Duodenal mucosa (tissue), 2 donors: ENCODE data around the gene COPS7A.
A peak's percentile ranks its signal among the peaks of the same experiment; 100 is the strongest.

Experiments
- H3K27ac ChIP-seq: one replicate; pipeline ENCODE4 v1.7.0; 2013; ENCODE audit warnings: low read depth, low read length
- H3K27me3 ChIP-seq, 2 donors: one replicate each; pipeline ENCODE4 v1.7.0; 2013; ENCODE audit warnings: low read length in 2 of 2, control low read depth in 1 of 2; ENCODE audit not compliant: insufficient read depth in 2 of 2, control insufficient read depth in 1 of 2
- H3K36me3 ChIP-seq, 2 donors: one replicate each; pipeline ENCODE4 v1.7.0; 2013; ENCODE audit warnings: low read length in 2 of 2, control low read depth in 1 of 2; ENCODE audit not compliant: insufficient read depth in 2 of 2, control insufficient read depth in 1 of 2
- H3K4me1 ChIP-seq, 2 donors: one replicate each; pipeline ENCODE4 v1.7.0; 2013; ENCODE audit warnings: low read length in 2 of 2, control low read depth in 1 of 2; ENCODE audit not compliant: insufficient read depth in 2 of 2, control insufficient read depth in 1 of 2
- H3K4me3 ChIP-seq, 2 donors: one replicate each; pipeline ENCODE4 v1.7.0; 2013; ENCODE audit warnings: low read length in 2 of 2, low read depth in 1 of 2
- H3K9ac ChIP-seq, 2 donors: one replicate each; pipeline ENCODE4 v1.7.0; 2013; ENCODE audit warnings: low read length in 2 of 2, low read depth in 1 of 2
- H3K9me3 ChIP-seq, 2 donors: one replicate each; pipeline ENCODE4 v1.7.0; 2013; ENCODE audit warnings: low read length in 2 of 2, control low read depth in 1 of 2; ENCODE audit not compliant: control insufficient read depth in 1 of 2

COPS7A gene

GRCh38 chr12:6723607-6724408 is at the start of gene COPS7A:
TSS of gene COPS7A (plus strand) at chr12:6724046. CDS start at chr12:6724657, 611 bp downstream.
- no peaks in the 10 kb centered on the region for H3K27me3 ChIP-seq
- no peaks in the 10 kb centered on the region for H3K9me3 ChIP-seq
- peaks cover 9 to 15% of the 10 kb centered on the region in 2 donors for H3K36me3 ChIP-seq
- H3K4me3 ChIP-seq, result peak within 1 kb of the TSS; percentile 89 to 90
- H3K4me1 ChIP-seq, result peaks cover 8% of the 10 kb centered on the region in 2 donors
- peak within 1 kb of the TSS; percentile 59 to 85 for H3K9ac ChIP-seq
- H3K27ac ChIP-seq, result peak within 1 kb of the TSS; percentile 84

GRCh38 chr12:6676962-6677361 is 46.9 kb upstream of the COPS7A start:
- Histone ChIP-seq H3K4me1 (no peaks in the 10 kb centered on the region), H3K9ac (no peak overlapping the region), H3K9me3 (no peaks in the 10 kb centered on the region), H3K4me3 (no peak overlapping the region), H3K27ac (no peak overlapping the region), H3K27me3 (no peaks in the 10 kb centered on the region), H3K36me3 (peaks cover 62 to 85% of the 10 kb centered on the region in 2 donors)

- no peaks in the 10 kb centered on the region for H3K27me3 ChIP-seq
- H3K4me3 ChIP-seq, result no peak overlapping the region
- peaks cover 23 to 27% of the 10 kb centered on the region in 2 donors for H3K4me1 ChIP-seq
- no peak overlapping the region for H3K9ac ChIP-seq
- no peaks in the 10 kb centered on the region for H3K9me3 ChIP-seq
- no peak overlapping the region for H3K27ac ChIP-seq
- H3K36me3 ChIP-seq, result peaks cover under 1 to 28% of the 10 kb centered on the region in 2 donors
Observed at GRCh38 chr12:6684609-6685008, 39.2 kb upstream of the COPS7A start.

- Histone ChIP-seq H3K9me3 (no peaks in the 10 kb centered on the region), H3K27ac (no peak overlapping the region), H3K4me3 (no peak overlapping the region), H3K9ac (no peak overlapping the region), H3K4me1 (peaks cover 29 to 35% of the 10 kb centered on the region in 2 donors), H3K36me3 (peaks cover 0 to 21% of the 10 kb centered on the region in 2 donors), H3K27me3 (no peaks in the 10 kb centered on the region)
Observed at GRCh38 chr12:6685814-6686213, 38.0 kb upstream of the COPS7A start.

GRCh38 chr12:6688543-6688998 is 35.3 kb upstream of the COPS7A start:
- Histone ChIP-seq H3K36me3 (peaks cover 0 to 9% of the 10 kb centered on the region in 2 donors), H3K4me1 (peaks cover 29 to 39% of the 10 kb centered on the region in 2 donors), H3K9ac (peak overlapping the region; percentile 87 to 91), H3K27me3 (no peaks in the 10 kb centered on the region), H3K4me3 (peak overlapping the region; percentile 81 to 95), H3K27ac (peak overlapping the region; percentile 97), H3K9me3 (no peaks in the 10 kb centered on the region)

GRCh38 chr12:6688999-6689882 is 34.6 kb upstream of the COPS7A start, which contains the start of gene ZNF384:
TSS of gene ZNF384 (minus strand) at chr12:6689375. CDS start at chr12:6679520, 9,855 bp downstream.
- Histone ChIP-seq H3K36me3 (peaks cover 0 to 6% of the 10 kb centered on the region in 2 donors), H3K9me3 (no peaks in the 10 kb centered on the region), H3K4me1 (peaks cover 29 to 39% of the 10 kb centered on the region in 2 donors), H3K4me3 (peak within 1 kb of the TSS; percentile 81 to 95), H3K27ac (peak within 1 kb of the TSS; percentile 97), H3K27me3 (no peaks in the 10 kb centered on the region), H3K9ac (peak within 1 kb of the TSS; percentile 87 to 91)

GRCh38 chr12:6691473-6691872 is 32.4 kb upstream of the COPS7A start:
- H3K27ac ChIP-seq, result no peak overlapping the region
- H3K4me3 ChIP-seq, result no peak overlapping the region
- no peaks in the 10 kb centered on the region for H3K9me3 ChIP-seq
- peaks cover 25 to 32% of the 10 kb centered on the region in 2 donors for H3K4me1 ChIP-seq
- peaks cover 0 to under 1% of the 10 kb centered on the region in 2 donors for H3K36me3 ChIP-seq
- no peak overlapping the region for H3K9ac ChIP-seq
- H3K27me3 ChIP-seq, result peaks cover 0 to 11% of the 10 kb centered on the region in 2 donors

GRCh38 chr12:6692888-6693287 is 31.0 kb upstream of the COPS7A start:
- no peak overlapping the region for H3K4me3 ChIP-seq
- H3K4me1 ChIP-seq, result peaks cover 12 to 18% of the 10 kb centered on the region in 2 donors
- peaks cover 4 to 14% of the 10 kb centered on the region in 2 donors for H3K27me3 ChIP-seq
- no peak overlapping the region for H3K9ac ChIP-seq
- H3K27ac ChIP-seq, result no peak overlapping the region
- no peaks in the 10 kb centered on the region for H3K9me3 ChIP-seq
- H3K36me3 ChIP-seq, result no peaks in the 10 kb centered on the region

GRCh38 chr12:6693832-6694355 is 30.0 kb upstream of the COPS7A start:
- Histone ChIP-seq H3K4me3 (no peak overlapping the region), H3K9me3 (no peaks in the 10 kb centered on the region), H3K27me3 (peaks cover 10 to 19% of the 10 kb centered on the region in 2 donors), H3K27ac (no peak overlapping the region), H3K9ac (no peak overlapping the region), H3K4me1 (peaks cover 6 to 12% of the 10 kb centered on the region in 2 donors), H3K36me3 (no peaks in the 10 kb centered on the region)
